DND-41 (cell line): ENCODE results near the gene NTMT1.

Experiments used
- ATAC-seq: fragments of 200-7000 bp; cut with Tn5 transposase; 3 replicates; pipeline ENCODE4 v1.9.1; 2021; ENCODE audit warnings: low read depth; ENCODE audit not compliant: insufficient read depth
- DNase-seq: peaks from one replicate; pipeline ENCODE4 v3.0.0-alpha.2; 2020
- H2AFZ ChIP-seq: 2 replicates; pipeline ENCODE4 v1.6.0; 2012; ENCODE audit warnings: low read depth, low read length
- H3K27ac ChIP-seq: 2 replicates; pipeline ENCODE4 v1.5.1; 2012; ENCODE audit warnings: low read length, inconsistent platforms
- H3K27me3 ChIP-seq: fragments of 200-600 bp; sonication (generic); 2 replicates; pipeline ENCODE4 v1.6.0; 2012; ENCODE audit warnings: low read length, mild to moderate bottlenecking, inconsistent platforms; ENCODE audit not compliant: insufficient read depth, poor library complexity
- H3K36me3 ChIP-seq: 2 replicates; pipeline ENCODE4 v1.5.1; 2012; ENCODE audit warnings: low read length, inconsistent platforms; ENCODE audit not compliant: insufficient read depth
- H3K4me1 ChIP-seq: 2 replicates; pipeline ENCODE4 v1.5.1; 2012; ENCODE audit warnings: mild to moderate bottlenecking, low read length; ENCODE audit not compliant: insufficient read depth
- H3K4me2 ChIP-seq: 2 replicates; pipeline ENCODE4 v1.6.0; 2012; ENCODE audit warnings: mild to moderate bottlenecking, moderate library complexity, low read length, inconsistent platforms; ENCODE audit not compliant: insufficient read depth
- H3K4me3 ChIP-seq, 2 experiments: fragments of 200-600 bp in 1 of 2; shearing (Covaris generic) in 1 of 2; 2 replicates each; pipeline ENCODE4 v1.5.1; 2012 to 2016; ENCODE audit warnings: inconsistent platforms in 2 of 2, low read length in 2 of 2, mild to moderate bottlenecking in 2 of 2, low read depth in 1 of 2, moderate library complexity in 1 of 2
- H3K79me2 ChIP-seq: 2 replicates; pipeline ENCODE4 v1.6.0; 2012; ENCODE audit warnings: low read length, inconsistent platforms; ENCODE audit not compliant: insufficient read depth
- H3K9ac ChIP-seq: 2 replicates; pipeline ENCODE4 v1.6.0; 2012; ENCODE audit warnings: low read depth, mild to moderate bottlenecking, inconsistent platforms, low read length, moderate library complexity
- H3K9me3 ChIP-seq: 2 replicates; pipeline ENCODE4 v1.5.1; 2012; ENCODE audit warnings: low read length, moderate library complexity, mild to moderate bottlenecking, inconsistent platforms; ENCODE audit not compliant: insufficient read depth, severe bottlenecking
- H4K20me1 ChIP-seq: 2 replicates; pipeline ENCODE4 v1.6.0; 2012; ENCODE audit warnings: low read length; ENCODE audit not compliant: insufficient read depth
- CTCF ChIP-seq: IDR thresholded peaks from 2 replicates; pipeline ENCODE4 v1.5.1; 2012; ENCODE audit warnings: borderline replicate concordance, low read length, moderate library complexity, mild to moderate bottlenecking; ENCODE audit not compliant: poor library complexity, severe bottlenecking; ENCODE audit errors: extremely low read depth
- EZH2 ChIP-seq: IDR thresholded peaks from 3 replicates; pipeline ENCODE4 v1.6.1; 2012; ENCODE audit warnings: borderline replicate concordance, low read depth, mild to moderate bottlenecking, moderate library complexity, low read length, inconsistent platforms; ENCODE audit not compliant: severe bottlenecking

NTMT1 gene

GRCh38 chr9:129586245-129586644 lies 39.7 kb upstream of the NTMT1 start:
- Histone ChIP-seq H3K4me1 (peaks cover 19% of the 10 kb centered on the region), H4K20me1 (no peaks in the 10 kb centered on the region), H2AFZ (no peak overlapping the region), H3K27me3 (no peaks in the 10 kb centered on the region), H3K4me2 (no peak overlapping the region), H3K9ac (no peak overlapping the region), H3K79me2 (no peaks in the 10 kb centered on the region), H3K4me3 (no peak overlapping the region), H3K9me3 (no peaks in the 10 kb centered on the region), H3K27ac (no peak overlapping the region), H3K36me3 (no peaks in the 10 kb centered on the region)
- peak; percentile 32 for ATAC-seq
- DNase-seq = no peak
- no peak for TF ChIP-seq CTCF
- no peak for TF ChIP-seq EZH2

GRCh38 chr9:129586685-129587084 lies 39.3 kb upstream of the NTMT1 start:
- Histone ChIP-seq H3K27me3 (no peaks in the 10 kb centered on the region), H2AFZ (no peak overlapping the region), H3K4me1 (peaks cover 19% of the 10 kb centered on the region), H3K9ac (no peak overlapping the region), H3K27ac (no peak overlapping the region), H3K9me3 (no peaks in the 10 kb centered on the region), H3K4me2 (no peak overlapping the region), H4K20me1 (no peaks in the 10 kb centered on the region), H3K79me2 (no peaks in the 10 kb centered on the region), H3K36me3 (no peaks in the 10 kb centered on the region), H3K4me3 (no peak overlapping the region)
- peak; percentile 76 for ATAC-seq
- TF ChIP-seq EZH2 (no peak), CTCF (no peak)
- peak; percentile 68 for DNase-seq

- H3K27me3 ChIP-seq = no peaks in the 10 kb centered on the region
- H4K20me1 ChIP-seq = no peaks in the 10 kb centered on the region
- H3K36me3 ChIP-seq = no peaks in the 10 kb centered on the region
- peaks cover 19% of the 10 kb centered on the region for H3K4me1 ChIP-seq
- no peak for ATAC-seq
- no peaks in the 10 kb centered on the region for H3K79me2 ChIP-seq
- DNase-seq = no peak
- no peak overlapping the region for H3K4me2 ChIP-seq
- no peaks in the 10 kb centered on the region for H3K9me3 ChIP-seq
- no peak overlapping the region for H3K4me3 ChIP-seq
- no peak overlapping the region for H3K9ac ChIP-seq
- no peak overlapping the region for H3K27ac ChIP-seq
- TF ChIP-seq EZH2 = no peak
- no peak for TF ChIP-seq CTCF
- no peak overlapping the region for H2AFZ ChIP-seq
Observed at GRCh38 chr9:129587487-129588262, 38.3 kb upstream of the NTMT1 start.
